Aorta (tissue), 5 donors: ENCODE data around the gene ALB. TPM values are rescaled to one million over a fixed set of nuclear protein-coding genes. Genes with fewer than 3 reads are reported as not detected.
"Not testable (repeated sequence)": the region's sequence is repeated elsewhere in the genome, so short reads cannot be mapped to it uniquely, and the experiment has no call there.

Experiments used
- ATAC-seq: fragments of 200-7000 bp; cut with Tn5 transposase; one replicate; pipeline ENCODE4 v1.9.1; 2022; ENCODE audit warnings: moderate library complexity; ENCODE audit not compliant: low FRiP score
- DNase-seq, 2 donors: peaks; one replicate each; pipeline ENCODE4 v3.0.0-alpha.2; 2020
- H3K27ac ChIP-seq, 2 donors: one replicate each; pipeline ENCODE4 v1.5.1; 2013; ENCODE audit warnings: low read length in 2 of 2, mild to moderate bottlenecking in 2 of 2, moderate library complexity in 2 of 2, control low read depth in 1 of 2, inconsistent platforms in 1 of 2, low read depth in 1 of 2
- H3K27me3 ChIP-seq, 2 donors: one replicate each; pipeline ENCODE4 v1.6.1; 2013; ENCODE audit warnings: control low read depth in 1 of 2, low read length in 1 of 2, mild to moderate bottlenecking in 1 of 2, moderate library complexity in 1 of 2; ENCODE audit not compliant: insufficient read depth in 2 of 2, control insufficient read depth in 1 of 2
- H3K36me3 ChIP-seq, 2 donors: one replicate each; pipeline ENCODE4 v1.6.1; 2013; ENCODE audit warnings: control low read depth in 1 of 2, low read length in 1 of 2, mild to moderate bottlenecking in 1 of 2; ENCODE audit not compliant: insufficient read depth in 2 of 2, control insufficient read depth in 1 of 2
- H3K4me1 ChIP-seq, 2 donors: one replicate each; pipeline ENCODE4 v1.6.1; 2013; ENCODE audit warnings: low read length in 2 of 2, control low read depth in 1 of 2, mild to moderate bottlenecking in 1 of 2, moderate library complexity in 1 of 2; ENCODE audit not compliant: insufficient read depth in 2 of 2, control insufficient read depth in 1 of 2
- H3K4me3 ChIP-seq, 2 donors: one replicate each; pipeline ENCODE4 v1.5.1; 2013; ENCODE audit warnings: low read length in 2 of 2, control low read depth in 1 of 2, mild to moderate bottlenecking in 1 of 2
- H3K9me3 ChIP-seq: one replicate; pipeline ENCODE4 v1.6.1; 2013; ENCODE audit warnings: mild to moderate bottlenecking, low read length; ENCODE audit not compliant: control insufficient read depth
- WGBS, 2 donors: extraction: QIAGEN DNeasy Blood & Tissue Kit; methylation state at CpG; one replicate each; pipeline ENCODE4 v1.1.7; 2013; 5-methylcytosine and 5-hydroxymethylcytosine counted together
- intact Hi-C, 2 donors: fragments of 100-400 bp; cut with DNase I; formaldehyde crosslinking; loops; one replicate each; pipeline versions ENCODE4 v1.14.2 to v1.15.0; 2022
- long read RNA-seq, 2 donors: library from polyadenylated mRNA; unstranded; transcript quantifications; one replicate each; pipeline ENCODE4 v2.0.0, GENCODE V29; 2020 to 2021
- polyA plus RNA-seq, 2 donors: library from polyadenylated mRNA; stranded (reverse); fragments of 200-250 nt; gene quantifications; one replicate each; pipeline ENCODE4 v1.2.3, GENCODE V29; 2013
- total RNA-seq, 2 donors: library from RNA; stranded (reverse); fragmentation: NEBNext Ultra II Directional; extraction: Animal tissue kit (Norgen Biotek cat#: 25700); gene quantifications; one replicate each; pipeline ENCODE4 v1.2.1, GENCODE V29; 2021
- donor health status: healthy with polysubstance abuse.
- donor health status: Bipolar disorder and iron deficiency.
- donor health status: DM: no; HTN: no; CAD: no.
- donor health status: DM: no; HTN: no; CAD: no.
- donor health status: DM: yes; HTN: yes; CAD: no.

ALB gene
- total RNA-seq: 1 to 10 TPM in 1 of 2 donors, under 1 TPM in 1; 0.84 to 1.4 TPM
- polyA plus RNA-seq: 1 to 10 TPM in 1 of 2 donors, under 1 TPM in 1; 0.84 to 3.8 TPM
- long read RNA-seq, donor 1: 0 reads
- long read RNA-seq, donor 2: 0 reads

DNA sequence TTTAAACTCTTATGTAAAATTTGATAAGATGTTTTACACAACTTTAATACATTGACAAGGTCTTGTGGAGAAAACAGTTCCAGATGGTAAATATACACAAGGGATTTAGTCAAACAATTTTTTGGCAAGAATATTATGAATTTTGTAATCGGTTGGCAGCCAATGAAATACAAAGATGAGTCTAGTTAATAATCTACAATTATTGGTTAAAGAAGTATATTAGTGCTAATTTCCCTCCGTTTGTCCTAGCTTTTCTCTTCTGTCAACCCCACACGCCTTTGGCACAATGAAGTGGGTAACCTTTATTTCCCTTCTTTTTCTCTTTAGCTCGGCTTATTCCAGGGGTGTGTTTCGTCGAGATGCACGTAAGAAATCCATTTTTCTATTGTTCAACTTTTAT is at the start of gene ALB:
ALB (plus strand) TSS at position 246 of the 400 bp plus-strand sequence; CDS start at position 287, 41 bp downstream.
- WGBS, 2 donors: 90 to 92% methylated on average over 7 of the region's 7 CpGs
- H3K27me3 ChIP-seq: no peaks in the 10 kb centered on the region
- no peaks in the 10 kb centered on the region for H3K36me3 ChIP-seq
- intact Hi-C loops: no loop called here
- DNase-seq: no peak
- no peak within 1 kb of the TSS for H3K4me3 ChIP-seq
- no peaks in the 10 kb centered on the region for H3K9me3 ChIP-seq
- no peaks in the 10 kb centered on the region for H3K4me1 ChIP-seq
- ATAC-seq: no peak
- H3K27ac ChIP-seq: no peak within 1 kb of the TSS

DNA sequence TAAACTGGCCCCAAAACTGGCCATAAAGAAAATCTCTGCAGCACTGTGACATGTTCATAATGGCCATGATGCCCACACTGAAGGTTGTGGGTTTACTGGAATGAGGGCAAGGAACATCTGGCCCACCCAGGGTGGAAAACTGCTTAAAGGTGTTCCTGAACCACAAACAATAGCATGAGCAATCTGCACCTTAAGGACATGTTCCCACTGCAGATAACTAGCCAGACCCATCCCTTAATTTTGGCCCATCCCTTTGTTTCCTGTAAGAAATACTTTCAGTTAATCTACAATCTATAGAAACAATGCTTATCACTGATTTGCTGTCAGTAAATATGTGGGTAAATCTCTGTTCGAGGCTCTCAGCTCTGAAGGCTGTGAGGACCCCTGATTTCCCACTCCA is 46.9 kb upstream of the ALB start:
- H3K4me1 ChIP-seq, ATAC-seq, H3K27me3 ChIP-seq, H3K36me3 ChIP-seq, DNase-seq, H3K9me3 ChIP-seq, H3K27ac ChIP-seq, intact Hi-C loops, H3K4me3 ChIP-seq: not testable (repeated sequence)
- 77 to 91% methylated on average over 1 of the region's 1 CpG for WGBS, 2 donors

DNA sequence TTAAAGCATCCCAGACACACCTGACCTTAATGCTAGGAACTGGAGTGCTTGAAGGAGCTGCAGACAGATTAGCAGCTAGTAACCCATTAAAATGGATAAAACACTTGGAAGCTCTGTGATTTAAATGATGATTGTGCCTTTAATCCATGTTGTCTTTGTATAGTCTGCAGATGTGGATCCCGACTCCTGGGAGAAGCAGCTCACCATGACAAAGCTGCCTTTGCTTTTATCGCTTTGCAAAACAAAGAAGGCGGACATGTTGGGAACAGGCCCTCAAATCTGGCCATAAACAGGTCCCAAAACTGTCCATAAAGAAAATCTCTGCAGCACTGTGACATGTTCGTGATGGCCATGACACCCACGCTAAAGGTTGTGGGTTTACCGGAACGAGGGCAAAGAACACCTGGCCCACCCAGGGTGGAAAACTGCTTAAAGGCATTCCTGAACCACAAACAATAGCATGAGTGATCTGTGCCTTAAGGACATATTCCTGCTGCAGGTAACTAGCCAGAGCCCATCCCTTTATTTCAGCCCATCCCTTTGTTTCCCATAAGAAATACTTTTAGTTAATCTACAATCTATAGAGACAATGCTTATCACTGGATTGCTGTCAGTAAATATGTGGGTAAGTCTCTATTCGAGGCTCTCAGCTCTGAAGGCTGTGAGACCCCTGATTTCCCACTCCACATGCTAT is 34.4 kb upstream of the ALB start:
- H3K36me3 ChIP-seq, H3K4me1 ChIP-seq, ATAC-seq, DNase-seq, H3K27me3 ChIP-seq, intact Hi-C loops, H3K4me3 ChIP-seq, H3K27ac ChIP-seq, H3K9me3 ChIP-seq: not testable (repeated sequence)
- 84 to 90% methylated on average over 8 of the region's 8 CpGs for WGBS, 2 donors

DNA sequence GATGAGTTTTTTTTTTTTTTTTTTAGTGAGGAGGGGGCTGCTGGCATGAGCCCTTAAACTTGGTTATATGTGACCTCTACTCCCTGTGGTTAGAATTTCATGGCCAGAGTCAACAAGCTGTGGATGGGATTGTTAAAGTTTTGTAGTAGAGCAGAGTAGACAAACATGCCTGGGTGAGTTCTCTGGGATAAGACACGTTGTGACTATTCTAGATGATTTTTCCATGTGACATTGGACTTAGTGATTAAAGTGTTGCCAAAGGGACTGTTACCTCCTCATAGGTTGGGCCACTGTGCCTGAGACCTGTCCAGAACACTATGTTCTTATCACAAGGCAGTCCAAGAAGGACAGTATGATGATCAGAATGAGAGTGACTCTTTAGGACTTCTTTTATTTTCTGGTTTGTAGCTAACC is 28.8 kb upstream of the ALB start:
- 13 to 20% methylated on average over 1 of the region's 1 CpG for WGBS, 2 donors
- no peak overlapping the region for H3K4me3 ChIP-seq
- ATAC-seq: no peak
- H3K27me3 ChIP-seq: no peaks in the 10 kb centered on the region
- H3K9me3 ChIP-seq: no peaks in the 10 kb centered on the region
- no peak overlapping the region for H3K27ac ChIP-seq
- no peaks in the 10 kb centered on the region for H3K36me3 ChIP-seq
- intact Hi-C loops: no loop called here
- no peaks in the 10 kb centered on the region for H3K4me1 ChIP-seq
- DNase-seq: no peak

DNA sequence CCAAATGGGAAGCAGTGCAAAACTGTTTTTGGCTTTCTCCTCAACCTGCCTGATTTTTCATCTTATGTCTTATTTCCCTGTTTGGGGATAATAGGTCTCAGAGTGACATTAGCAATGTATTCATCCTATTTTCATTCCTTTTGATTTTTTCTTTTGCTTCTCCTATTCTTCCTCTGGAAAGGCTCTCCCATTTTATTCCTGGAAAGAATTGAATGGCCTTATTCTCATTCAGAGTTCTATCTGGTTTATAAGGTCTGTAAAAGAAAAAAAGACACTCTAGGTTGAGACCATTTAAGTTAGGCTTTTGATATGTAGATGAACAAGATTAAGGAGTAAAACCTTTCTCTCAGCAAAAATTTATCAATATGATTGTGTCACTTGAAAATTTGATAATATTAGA is 27.8 kb upstream of the ALB start:
- no peak for DNase-seq
- H3K27ac ChIP-seq: no peak overlapping the region
- H3K36me3 ChIP-seq: no peaks in the 10 kb centered on the region
- ATAC-seq: no peak
- intact Hi-C loops: no loop called here
- H3K9me3 ChIP-seq: no peaks in the 10 kb centered on the region
- no peak overlapping the region for H3K4me3 ChIP-seq
- H3K4me1 ChIP-seq: no peaks in the 10 kb centered on the region
- no peaks in the 10 kb centered on the region for H3K27me3 ChIP-seq

DNA sequence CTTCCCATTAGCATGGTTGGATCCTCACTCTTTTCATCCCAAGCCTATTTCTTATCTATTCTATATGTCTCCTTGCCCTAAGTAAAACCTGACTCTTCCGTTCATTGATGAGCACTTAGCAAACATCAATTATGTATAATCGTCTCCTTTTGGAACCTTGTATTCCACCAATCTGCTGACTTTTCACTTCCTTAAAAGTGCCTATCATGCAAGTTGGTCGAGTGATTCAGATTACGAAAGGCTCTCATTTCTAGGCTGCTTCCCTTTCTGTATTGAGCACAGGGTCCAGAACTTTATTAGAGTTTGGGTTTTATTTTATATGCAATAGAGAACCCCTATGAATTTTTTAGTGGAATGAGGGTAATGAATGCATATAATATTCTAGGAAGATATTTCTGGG is 27.1 kb upstream of the ALB start:
- H3K4me1 ChIP-seq: no peaks in the 10 kb centered on the region
- 78 to 84% methylated on average over 4 of the region's 4 CpGs for WGBS, 2 donors
- H3K27ac ChIP-seq: no peak overlapping the region
- no peaks in the 10 kb centered on the region for H3K9me3 ChIP-seq
- H3K36me3 ChIP-seq: no peaks in the 10 kb centered on the region
- no peaks in the 10 kb centered on the region for H3K27me3 ChIP-seq
- DNase-seq: no peak
- no peak for ATAC-seq
- intact Hi-C loops: no loop called here
- no peak overlapping the region for H3K4me3 ChIP-seq

DNA sequence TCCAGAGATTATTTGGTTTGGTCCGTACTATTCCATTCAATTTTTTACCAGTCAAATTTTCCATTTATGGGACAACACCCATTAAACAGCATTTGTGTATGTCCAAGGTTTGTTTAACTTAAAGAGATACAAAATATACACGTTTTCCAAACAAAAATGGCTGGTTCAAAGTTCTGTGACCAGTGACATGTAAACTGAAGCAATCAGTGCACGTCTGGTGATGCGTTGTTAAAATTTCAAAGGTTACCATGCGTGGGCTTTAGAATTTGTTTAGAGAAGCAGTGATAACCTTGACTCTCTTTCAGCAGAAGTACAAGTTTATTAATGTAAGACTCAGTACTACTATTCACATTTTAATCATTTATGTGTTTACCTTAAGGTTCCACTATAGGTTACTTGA is 25.2 kb upstream of the ALB start:
- 69 to 72% methylated on average over 5 of the region's 5 CpGs for WGBS, 2 donors
- no peak for DNase-seq

DNA sequence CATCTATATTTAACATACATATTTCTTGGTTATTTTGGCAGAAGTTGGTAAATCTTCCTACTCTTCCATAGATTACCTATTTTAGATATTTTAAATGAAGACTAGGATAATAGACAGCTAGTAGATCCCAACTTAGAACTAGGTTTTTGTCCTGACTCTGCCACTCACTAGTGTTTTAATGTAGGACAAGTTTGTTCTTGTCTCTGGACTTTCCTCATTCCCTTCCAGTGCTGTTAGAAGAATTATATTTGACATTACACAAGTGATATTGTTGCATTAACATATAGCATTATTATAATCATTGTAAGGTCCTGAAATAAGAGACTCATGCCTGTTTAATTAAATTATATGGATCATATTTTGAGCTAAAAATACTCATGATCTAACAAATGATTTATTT is 24.1 kb upstream of the ALB start:
- H3K9me3 ChIP-seq: no peaks in the 10 kb centered on the region
- no peaks in the 10 kb centered on the region for H3K36me3 ChIP-seq
- no peak overlapping the region for H3K4me3 ChIP-seq
- DNase-seq (no peak), ATAC-seq (no peak)
- H3K4me1 ChIP-seq: no peaks in the 10 kb centered on the region
- H3K27me3 ChIP-seq: no peaks in the 10 kb centered on the region
- intact Hi-C loops: no loop called here
- no peak overlapping the region for H3K27ac ChIP-seq

More for the DNA sequence above, 25.2 kb upstream of the ALB start:
- H3K27me3 ChIP-seq: no peaks in the 10 kb centered on the region
- ATAC-seq: no peak
- no peak overlapping the region for H3K27ac ChIP-seq
- H3K9me3 ChIP-seq: no peaks in the 10 kb centered on the region
- no peak overlapping the region for H3K4me3 ChIP-seq
- no peaks in the 10 kb centered on the region for H3K36me3 ChIP-seq
- H3K4me1 ChIP-seq: no peaks in the 10 kb centered on the region
- intact Hi-C loops: no loop called here

DNA sequence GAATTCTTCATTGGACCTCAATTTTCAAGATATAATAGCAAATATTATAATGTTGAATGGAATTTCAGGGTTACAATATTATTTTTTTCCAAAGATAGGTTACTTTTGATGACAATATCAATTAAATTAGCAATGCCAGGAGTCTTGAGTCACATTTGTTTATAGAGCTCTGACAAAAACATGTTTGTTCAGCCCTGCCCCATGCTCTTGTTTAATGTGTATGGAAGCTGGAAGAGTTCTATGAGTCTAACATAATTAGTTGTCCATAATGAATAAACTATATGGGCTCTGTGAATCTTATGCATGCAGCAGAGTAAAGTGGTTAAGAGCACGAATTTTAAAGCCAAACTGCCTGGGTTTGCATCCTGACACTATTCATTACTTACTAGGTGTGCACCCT is 22.9 kb upstream of the ALB start:
- no peak for ATAC-seq
- intact Hi-C loops: no loop called here
- no peak overlapping the region for H3K4me3 ChIP-seq
- no peaks in the 10 kb centered on the region for H3K9me3 ChIP-seq
- no peaks in the 10 kb centered on the region for H3K27me3 ChIP-seq
- no peak overlapping the region for H3K27ac ChIP-seq
- DNase-seq: no peak
- 45 to 56% methylated on average over 1 of the region's 1 CpG for WGBS, 2 donors
- no peaks in the 10 kb centered on the region for H3K4me1 ChIP-seq
- no peaks in the 10 kb centered on the region for H3K36me3 ChIP-seq
